ENCODE measurements around the gene BRICD5. TPM values are rescaled to one million over a fixed set of nuclear protein-coding genes. Genes with fewer than 3 reads are reported as not detected.
"Not testable (repeated sequence)": the region's sequence is repeated elsewhere in the genome, so short reads cannot be mapped to it uniquely, and the experiment has no call there.

Gene BRICD5
- total and polyA plus RNA-seq, 2 of the 13 experiments (the other 11 are each of a cell fraction or from before 2014, with no cell fraction given) = 1.6 to 5.8 TPM

- peak overlapping the region; percentile 89 for H3K27ac ChIP-seq (ENCODE audit: extremely low read length, insufficient read depth, low read length)
- H2AFZ ChIP-seq (ENCODE audit: low read length) = peak overlapping the region; percentile 71
- peak; percentile 32 for TF ChIP-seq ZSCAN25 (CRISPR knock-in tag; IDR thresholded peaks at IDR 0.05)
- TF ChIP-seq SIX4 (CRISPR knock-in tag; IDR thresholded peaks at IDR 0.05) = no peak
- TF ChIP-seq ELF3 (CRISPR knock-in tag; IDR thresholded peaks at IDR 0.05) = peak; percentile 2; the same call in 1 of the 2 replicates
- peak; percentile 75 for TF ChIP-seq ZNF460 (CRISPR knock-in tag; IDR thresholded peaks at IDR 0.05; ENCODE audit: borderline replicate concordance)
- no peak for TF ChIP-seq ZBTB1 (CRISPR knock-in tag; IDR thresholded peaks at IDR 0.05; ENCODE audit: borderline replicate concordance)
- TSS peak; percentile 62 for BruUV-seq (replicated peaks)
- 51% methylated on average over 13 of the region's 13 CpGs for WGBS (ENCODE audit: low lambda C conversion rate)
- peaks cover 0 to 9% of the 10 kb centered on the region in 2 experiments; a peak in 2 of 5 replicates for H3K27me3 ChIP-seq (ENCODE audit: control insufficient read depth in 1 of 2, insufficient read depth in 2 of 2, low read length in 2 of 2)
- in situ Hi-C loops (cut with HindIII; ENCODE audit: extremely low pct_ligation_motif_present, low pct_unique_long_range_greater_than_20kb) = no loop called here
- POLR2A ChIA-PET = interaction anchor here (0.7 to 4.3 kb wide), 8 partner anchors 9 to 53 kb away, joined by 3 to 18 read pairs (median 5); partner anchors contain the start of genes E4F1, ECI1, PGP and TRAF7
- ATAC-seq (peak; percentile 3; the same call in 2 of the 3 replicates), FAIRE-seq (no peak), DNase-seq (ENCODE audit: low spot score) (no peak)
- peak overlapping the region; percentile 97 for H3K9ac ChIP-seq (ENCODE audit: insufficient read depth, low read depth, low read length)
- H3K9me3 ChIP-seq (ENCODE audit: low read length) = no peaks in the 10 kb centered on the region
- H3K4me2 ChIP-seq (ENCODE audit: low read depth, low read length) = peak overlapping the region; percentile 99
- intact Hi-C loops (cut with micrococcal nuclease; ENCODE audit: unreplicated experiment) = no loop called here
- CTCF ChIA-PET (ENCODE audit: low intra/inter-chr PET ratio, low total read pairs) = no interaction called here
- peaks cover 32% of the 10 kb centered on the region for H3K4me1 ChIP-seq (ENCODE audit: insufficient read depth, low read length)
- peak overlapping the region; percentile 71 to 96 (median 83) for H3K4me3 ChIP-seq (replicated peaks in 1 of 3; ENCODE audit: insufficient read depth in 1 of 3, low read depth in 2 of 3, low read length in 3 of 3)
- peaks cover 2 to 13% of the 10 kb centered on the region in 2 experiments; a peak in 3 of 5 replicates for H3K36me3 ChIP-seq (replicated peaks in 1 of 2; ENCODE audit: control insufficient read depth in 1 of 2, insufficient read depth in 2 of 2, low read length in 2 of 2)
- H3K79me2 ChIP-seq (ENCODE audit: insufficient read depth, low read length) = peaks cover 8% of the 10 kb centered on the region
- no peaks in the 10 kb centered on the region for H4K20me1 ChIP-seq (ENCODE audit: insufficient read depth, low read length)
These were observed 6.1 kb downstream of the BRICD5 start for GRCh38 chr16:2204416-2205103.

DNA sequence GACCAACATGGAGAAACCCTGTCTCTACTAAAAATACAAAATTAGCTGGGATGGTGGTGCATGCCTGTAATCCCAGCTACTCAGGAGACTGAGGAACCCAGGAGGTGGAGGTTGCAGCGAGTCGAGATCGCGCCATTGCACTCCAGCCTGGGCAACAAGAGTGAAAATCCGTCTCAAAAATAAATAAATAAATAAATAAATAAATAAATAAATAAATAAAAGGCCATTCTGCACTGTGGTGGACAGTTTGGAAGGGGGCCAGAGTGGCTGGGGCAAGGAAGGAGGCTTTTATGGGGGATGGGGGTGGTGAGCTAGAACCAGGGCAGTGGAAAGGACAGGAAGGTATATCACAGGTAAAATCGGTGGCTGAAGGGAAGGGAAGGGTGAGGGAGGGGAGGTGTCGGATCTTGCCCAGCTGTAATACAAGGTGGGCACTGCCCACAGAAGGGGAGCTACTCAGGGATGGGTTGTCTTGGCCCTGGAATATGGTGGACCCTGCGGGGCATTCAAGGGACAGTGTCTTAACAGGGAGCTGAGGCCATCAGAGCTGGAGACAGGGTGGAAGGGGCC lies 7.5 kb downstream of the BRICD5 start:
- DNase-seq (ENCODE audit: low spot score); H3K4me2 ChIP-seq (ENCODE audit: low read depth, low read length); CTCF ChIA-PET (ENCODE audit: low intra/inter-chr PET ratio, low total read pairs); H3K4me3 ChIP-seq (replicated peaks in 1 of 3; ENCODE audit: insufficient read depth in 1 of 3, low read depth in 2 of 3, low read length in 3 of 3); H4K20me1 ChIP-seq (ENCODE audit: insufficient read depth, low read length); FAIRE-seq; BruUV-seq (replicated peaks); H3K9me3 ChIP-seq (ENCODE audit: low read length); ATAC-seq; H3K9ac ChIP-seq (ENCODE audit: insufficient read depth, low read depth, low read length); H3K27ac ChIP-seq (ENCODE audit: extremely low read length, insufficient read depth, low read length); H2AFZ ChIP-seq (ENCODE audit: low read length); intact Hi-C loops (cut with micrococcal nuclease; ENCODE audit: unreplicated experiment); in situ Hi-C loops (cut with HindIII; ENCODE audit: extremely low pct_ligation_motif_present, low pct_unique_long_range_greater_than_20kb); H3K79me2 ChIP-seq (ENCODE audit: insufficient read depth, low read length): not testable (repeated sequence)
- Histone ChIP-seq H3K36me3 (replicated peaks in 1 of 2; ENCODE audit: control insufficient read depth in 1 of 2, insufficient read depth in 2 of 2, low read length in 2 of 2) (peaks cover 0 to 13% of the 10 kb centered on the region in 2 experiments; a peak in 3 of 5 replicates), H3K4me1 (ENCODE audit: insufficient read depth, low read length) (peaks cover 42% of the 10 kb centered on the region), H3K27me3 (ENCODE audit: control insufficient read depth in 1 of 2, insufficient read depth in 2 of 2, low read length in 2 of 2) (peaks cover 0 to 19% of the 10 kb centered on the region in 2 experiments; a peak in 3 of 5 replicates)
- POLR2A ChIA-PET = interaction anchor here (0.8 to 4.3 kb wide), 3 partner anchors 23 to 48 kb away, joined by 3 to 18 read pairs (median 18); partner anchors contain the start of genes ECI1 and TRAF7
- WGBS (ENCODE audit: low lambda C conversion rate) = 84% methylated on average over 8 of the region's 8 CpGs
